Fibroblast of skin of back (primary cell): ENCODE data around the gene NUP153.
"Not testable (repeated sequence)": the region's sequence is repeated elsewhere in the genome, so short reads cannot be mapped to it uniquely, and the experiment has no call there.

Experiments
- DNase-seq: peaks from one replicate; pipeline ENCODE4 v3.0.0-alpha.2; 2013

Gene NUP153

DNA sequence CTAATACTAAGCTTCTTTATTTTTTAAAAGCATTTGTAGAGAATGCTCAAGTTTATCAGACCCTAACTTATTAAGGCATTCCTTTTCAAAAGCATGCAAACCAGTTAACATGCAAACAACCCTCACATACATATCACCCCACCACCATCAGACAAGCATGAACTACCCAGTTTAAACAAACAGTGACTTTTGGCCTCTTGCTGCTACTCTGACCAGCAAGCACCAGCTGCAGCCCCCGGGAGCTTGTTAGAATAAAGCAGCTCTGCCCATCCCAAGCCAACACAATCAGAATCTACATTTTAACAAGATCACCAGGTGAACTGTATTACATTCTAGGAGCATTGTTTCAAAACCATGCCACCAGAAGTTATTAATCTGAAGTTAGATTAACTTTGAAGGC is 5.9 kb upstream of the NUP153 start:
- DNase-seq = no peak

DNA sequence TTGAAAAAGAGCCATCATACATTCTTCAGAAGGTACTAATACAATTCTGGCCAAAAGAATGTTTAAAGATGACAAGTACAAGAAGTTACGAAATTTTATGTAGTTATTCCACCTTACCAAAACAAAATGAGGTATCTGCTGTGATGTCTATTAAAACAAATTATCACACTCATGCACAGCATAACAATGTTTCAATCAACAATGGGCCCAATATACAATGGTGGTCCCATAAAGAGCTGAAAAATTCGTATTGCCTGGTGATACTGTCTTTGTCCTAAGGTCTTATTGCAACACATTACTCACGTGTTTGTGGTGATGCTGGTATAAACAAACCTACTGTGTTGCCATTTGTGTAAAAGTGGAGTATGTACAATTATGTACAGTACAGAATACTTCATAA is 3.6 kb upstream of the NUP153 start:
- peak; percentile 40 for DNase-seq

DNA sequence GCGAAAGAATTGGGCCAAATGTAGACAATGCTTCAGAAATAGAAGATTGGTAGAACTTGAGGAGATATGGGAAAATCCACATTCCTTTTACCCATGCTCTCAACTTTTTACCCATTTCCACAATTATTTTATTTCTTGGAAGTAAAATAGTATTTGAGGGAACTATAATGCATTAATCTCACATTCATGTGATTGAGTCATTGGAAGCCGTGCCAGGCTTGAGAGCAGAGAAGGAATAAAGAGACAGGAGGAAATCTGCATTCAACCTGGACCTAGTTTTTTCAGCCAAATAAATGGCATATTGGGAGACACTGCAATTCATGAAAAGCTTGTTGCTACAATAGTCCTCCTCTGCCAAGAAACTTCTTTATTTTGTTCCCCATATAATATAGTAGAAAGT is 2.8 kb upstream of the NUP153 start:
- no peak for DNase-seq

DNA sequence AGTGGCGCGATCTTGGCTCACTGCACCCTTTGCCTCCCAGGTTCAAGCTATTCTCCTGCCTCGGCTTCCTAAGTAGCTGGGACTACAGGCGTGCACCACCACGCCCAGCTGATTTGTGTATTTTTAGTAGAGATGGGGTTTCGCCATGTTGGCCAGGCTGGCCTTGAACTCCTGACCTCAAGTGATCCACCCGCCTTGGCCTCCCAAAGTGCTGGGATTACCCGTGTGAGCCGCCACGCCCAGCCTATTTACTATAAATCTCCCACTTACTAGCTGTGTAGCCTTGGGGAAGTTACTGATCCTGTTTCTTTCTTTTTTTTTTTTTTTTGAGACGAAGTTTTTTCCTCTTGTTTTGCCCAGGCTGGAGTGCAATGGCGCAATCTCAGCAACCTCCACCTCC is 1.3 kb upstream of the NUP153 start:
- not testable (repeated sequence) for DNase-seq

DNA sequence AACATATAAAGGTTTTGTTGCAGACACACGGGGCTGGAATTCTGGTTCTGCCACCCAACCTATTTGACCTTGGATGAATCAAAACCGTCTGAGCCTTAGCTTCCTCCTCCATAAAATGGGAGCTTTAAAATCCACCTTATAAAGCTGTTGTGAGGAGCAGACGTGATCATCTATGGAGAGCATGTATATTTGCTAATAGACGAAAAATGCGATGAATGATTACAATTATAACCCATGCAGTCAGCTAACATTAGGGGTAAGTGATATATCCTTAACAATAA is 586 bp upstream of the NUP153 start:
- no peak for DNase-seq

GRCh38 chr6:17705778-17706579 is 746 bp downstream of the NUP153 start:
- DNase-seq = peak; percentile 76

DNA sequence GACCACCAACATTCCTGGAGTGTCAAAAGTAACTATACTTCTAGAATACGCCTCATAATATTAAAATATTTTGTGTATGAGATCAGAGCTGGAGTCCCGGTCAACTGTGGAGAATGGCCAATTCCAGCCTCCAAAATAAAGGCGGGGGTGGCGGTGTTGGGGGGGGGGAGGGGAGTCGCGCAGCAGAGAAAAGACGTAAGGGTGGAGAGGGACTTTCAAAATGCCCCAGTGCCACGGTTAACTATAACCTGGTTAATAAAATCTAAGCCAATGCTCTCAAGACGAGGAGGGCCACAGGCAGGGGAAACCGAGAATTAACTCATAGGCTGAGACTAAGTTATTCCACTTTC is 1.3 kb downstream of the NUP153 start:
- peak; percentile 85 for DNase-seq

GRCh38 chr6:17703256-17703694 is 3.5 kb downstream of the NUP153 start:
- DNase-seq = peak; percentile 76

DNA sequence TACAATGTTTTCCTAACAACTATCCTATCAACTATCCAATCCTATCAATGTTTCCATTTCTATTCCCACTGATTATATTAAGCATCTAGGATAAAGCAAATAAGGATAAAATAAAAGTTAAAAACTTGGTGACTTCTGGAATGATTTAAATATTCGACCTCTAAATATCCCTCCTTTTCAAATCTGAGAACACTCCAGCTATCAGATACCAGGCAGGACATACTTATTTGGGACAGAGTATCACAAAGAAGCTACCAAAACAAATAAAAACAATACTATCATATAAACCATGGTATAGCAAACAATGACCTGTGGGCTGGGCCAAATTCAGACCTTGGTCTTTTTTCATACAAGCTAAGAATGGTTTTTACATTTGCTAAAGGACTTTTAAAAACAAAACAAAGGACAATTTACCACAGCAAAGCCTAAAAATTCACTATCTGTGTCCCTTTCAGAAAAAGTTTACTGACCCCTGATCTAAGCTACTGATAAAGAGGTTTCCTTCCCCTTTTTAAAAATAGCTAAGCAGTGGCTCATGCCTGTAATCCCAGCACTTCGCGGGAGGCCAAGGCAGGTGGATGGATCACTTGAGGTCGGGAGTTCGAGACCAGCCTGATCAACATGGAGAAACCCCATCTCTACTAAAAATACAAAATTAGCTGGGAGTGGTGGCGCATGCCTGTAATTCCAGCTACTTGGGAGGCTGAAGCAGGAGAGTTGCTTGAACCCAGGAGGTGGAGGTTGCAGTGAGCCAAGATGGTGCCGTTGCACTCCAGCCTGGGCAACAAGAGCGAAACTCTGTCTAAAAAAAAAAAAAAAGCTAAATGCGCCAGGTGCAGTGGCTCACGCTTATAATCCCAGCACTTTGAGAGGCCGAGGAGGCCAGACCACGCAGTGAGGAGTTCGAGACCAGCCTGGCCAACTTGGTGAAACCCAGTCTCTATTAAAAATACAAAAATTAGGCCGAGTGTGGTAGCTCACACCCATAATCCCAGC is 6.0 kb downstream of the NUP153 start:
- no peak for DNase-seq

DNA sequence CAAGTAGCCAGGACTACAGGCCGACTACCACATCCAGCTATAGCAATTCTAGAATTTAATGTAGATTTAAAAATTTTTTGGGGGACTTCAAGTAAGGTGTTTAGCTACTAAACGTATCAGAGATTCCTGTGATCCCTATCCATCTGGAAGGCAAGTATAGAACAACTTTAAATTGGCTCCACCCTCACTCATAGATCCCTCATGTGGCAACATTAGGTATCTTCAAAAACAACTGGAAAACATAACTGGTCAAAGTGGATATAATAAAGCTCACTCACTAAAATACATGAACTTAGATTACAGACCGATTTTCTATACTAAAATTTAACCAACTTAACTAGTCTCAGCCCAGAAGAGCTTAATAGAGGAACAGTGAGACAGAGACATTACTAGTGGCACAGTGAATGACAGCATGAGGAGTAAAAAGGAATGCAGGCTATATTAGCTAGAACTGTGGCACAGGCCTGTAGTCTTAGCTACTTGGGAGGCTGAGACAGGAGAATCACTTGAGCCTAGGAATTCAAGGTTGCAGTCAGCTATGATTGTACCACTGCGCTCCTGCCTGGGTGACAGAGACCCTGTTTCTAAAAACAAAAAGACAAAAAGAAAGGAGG is 14.7 kb downstream of the NUP153 start:
- DNase-seq = no peak

- peak; percentile 16 for DNase-seq
These were observed 18.2 kb downstream of the NUP153 start for GRCh38 chr6:17688481-17688880.

DNA sequence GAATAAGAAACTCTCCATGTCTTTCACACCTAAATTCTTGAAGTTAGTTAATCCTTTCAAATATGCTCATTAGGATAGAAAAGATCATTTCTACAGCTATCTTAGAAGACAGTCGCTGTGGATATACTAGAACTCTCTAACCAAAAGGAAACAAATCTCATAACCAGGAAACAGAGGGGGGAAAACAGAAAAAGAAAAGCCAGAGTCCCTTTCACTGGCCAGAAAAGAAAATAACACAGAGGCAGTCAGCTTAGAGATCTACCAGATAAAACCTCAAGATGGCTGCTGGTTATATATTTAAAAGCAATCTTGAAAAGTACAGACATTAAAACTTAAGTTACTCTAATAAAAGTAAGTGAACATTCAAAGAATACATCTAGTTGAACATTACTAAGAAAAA is 19.6 kb downstream of the NUP153 start:
- DNase-seq = no peak

DNA sequence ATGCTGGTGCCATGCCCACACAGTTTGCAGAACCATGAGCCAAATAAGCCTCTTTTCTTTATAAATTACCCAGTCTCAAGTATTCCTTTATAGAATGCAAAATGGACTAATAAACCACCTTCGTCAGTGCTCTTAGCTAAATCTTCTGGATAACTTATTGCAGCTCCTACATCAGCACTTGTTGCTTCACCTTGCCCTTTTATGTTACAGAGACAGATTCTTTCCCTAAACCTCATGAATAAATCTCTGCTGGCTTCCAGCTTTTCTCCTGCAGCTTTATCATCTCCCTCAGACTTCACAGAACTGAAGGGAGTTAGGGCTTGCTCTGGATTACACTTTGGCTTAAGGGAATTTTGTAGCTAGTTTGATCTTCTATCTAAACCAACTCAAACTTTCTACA is 22.6 kb downstream of the NUP153 start:
- no peak for DNase-seq

DNA sequence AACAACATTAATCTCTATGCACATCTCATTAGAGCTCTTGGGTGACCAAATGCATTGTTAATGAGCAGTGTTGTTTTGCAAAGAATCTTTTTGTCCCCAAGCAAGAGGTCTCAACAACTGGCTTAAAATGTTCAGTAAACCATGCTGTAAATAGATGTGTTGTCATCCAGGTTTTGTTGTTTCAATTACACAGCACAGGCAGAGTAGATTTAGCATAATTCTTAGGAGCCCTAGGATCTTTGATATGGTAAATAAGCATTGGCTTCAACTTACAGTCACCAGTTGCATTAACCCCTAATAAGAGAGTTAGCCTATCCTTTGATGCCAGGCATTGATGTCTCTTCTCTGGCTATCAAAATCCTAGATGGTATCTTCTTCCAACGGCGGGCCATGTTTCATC is 23.3 kb downstream of the NUP153 start:
- no peak for DNase-seq

GRCh38 chr6:17679726-17680125 is 27.0 kb downstream of the NUP153 start:
- DNase-seq = no peak

DNA sequence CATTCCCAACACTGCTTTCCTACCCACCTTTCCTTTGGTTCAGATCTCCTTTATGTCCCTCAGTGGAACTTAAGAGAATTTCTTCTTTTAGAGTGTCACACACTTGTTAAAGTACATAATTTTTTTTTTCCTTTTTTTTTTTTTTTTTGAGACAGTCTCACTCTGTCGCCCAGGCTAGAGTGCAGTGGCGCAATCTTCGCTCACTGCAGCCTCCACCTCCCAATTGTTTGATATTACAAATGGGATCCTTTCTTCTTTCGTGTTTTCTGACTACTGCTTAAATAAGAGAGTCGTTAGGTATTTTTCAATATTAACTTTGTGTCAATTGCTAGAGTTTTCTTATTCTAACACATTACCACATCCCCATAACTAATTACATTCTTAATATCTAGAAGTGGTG is 29.1 kb downstream of the NUP153 start:
- no peak for DNase-seq

GRCh38 chr6:17673543-17674254 is 33.0 kb downstream of the NUP153 start:
- no peak for DNase-seq

DNA sequence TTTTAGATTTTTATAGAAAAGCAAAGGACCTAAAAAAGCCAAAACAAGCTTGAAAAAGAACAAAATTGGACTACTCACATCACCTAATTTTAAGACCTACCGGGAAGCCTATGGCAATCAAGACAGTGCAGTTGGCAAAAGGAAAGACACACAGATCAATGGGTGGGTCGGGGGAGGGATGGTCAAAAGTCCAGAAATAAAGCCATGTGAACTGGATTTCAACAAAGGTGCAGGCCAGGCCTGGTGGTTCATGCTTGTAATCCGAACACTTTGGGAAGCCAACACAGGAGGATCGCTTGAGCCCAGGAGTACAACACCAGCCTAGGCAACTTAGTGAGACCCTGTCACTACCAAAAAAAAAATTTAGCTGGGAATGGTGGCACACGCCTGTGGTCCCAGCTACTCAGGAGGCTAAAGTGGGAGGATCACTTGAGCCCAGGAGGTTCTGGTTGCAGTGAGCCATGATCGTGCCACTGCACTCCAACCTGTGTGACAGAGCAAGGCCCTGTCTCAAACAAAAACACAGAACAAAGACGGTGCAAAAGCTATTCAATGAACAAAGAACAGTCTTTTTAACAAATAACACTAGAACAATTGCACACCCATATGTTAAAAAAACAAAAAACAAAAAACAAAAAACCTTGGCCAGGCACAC is 34.5 kb downstream of the NUP153 start:
- DNase-seq = no peak

GRCh38 chr6:17666646-17667045 is 40.1 kb downstream of the NUP153 start:
- DNase-seq = no peak

DNA sequence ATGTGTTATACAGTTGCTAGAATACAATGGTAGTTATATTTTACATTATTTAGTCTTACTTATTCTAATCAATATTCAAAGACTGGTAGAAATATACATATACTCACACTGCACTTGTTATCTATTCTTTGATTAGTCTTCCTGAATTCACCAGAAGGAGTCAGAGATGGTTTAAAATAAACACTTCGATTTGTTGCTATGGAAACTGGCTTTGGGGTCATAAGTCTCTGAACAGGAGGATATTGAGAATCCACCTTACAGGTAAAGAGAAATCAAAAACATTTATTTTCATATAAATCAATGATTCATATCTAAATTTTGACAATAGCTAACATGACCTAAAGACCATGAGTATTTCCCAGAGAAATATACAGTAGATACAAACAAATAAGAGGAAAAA is 41.6 kb downstream of the NUP153 start:
- DNase-seq = no peak

GRCh38 chr6:17663226-17663625 is 43.5 kb downstream of the NUP153 start:
- no peak for DNase-seq

- DNase-seq = no peak
These were observed 44.1 kb downstream of the NUP153 start for GRCh38 chr6:17662585-17662984.
